GM13976 (cell line): ENCODE measurements around the gene GNG7.
"Not testable (repeated sequence)": the region's sequence is repeated elsewhere in the genome, so short reads cannot be mapped to it uniquely, and the experiment has no call there.

Source experiments
- DNase-seq: peaks from one replicate; pipeline ENCODE4 v3.0.0; 2012; ENCODE audit warnings: low spot score
- CTCF ChIP-seq: IDR thresholded peaks from 2 replicates; pipeline ENCODE4 v1.5.1; 2012; ENCODE audit warnings: borderline replicate concordance, mild to moderate bottlenecking; ENCODE audit not compliant: insufficient read depth; ENCODE audit errors: extremely low read depth, missing control alignments, control extremely low read depth
- in situ Hi-C: fragments of 300-500 bp; cut with MboI; formaldehyde crosslinking; loops from one replicate; pipeline ENCODE4 v1.12.0; 2022; ENCODE audit warnings: low sequenced_read_pairs, mixed read lengths, inconsistent platforms; ENCODE audit not compliant: unreplicated experiment

The GNG7 gene

GRCh38 chr19:2524840-2525723 lies 177.4 kb downstream of the GNG7 start:
- no peak for TF ChIP-seq CTCF
- in situ Hi-C loops, result no loop called here
- no peak for DNase-seq

GRCh38 chr19:2524361-2524839 lies 178.1 kb downstream of the GNG7 start:
- in situ Hi-C loops, result no loop called here
- no peak for TF ChIP-seq CTCF
- no peak for DNase-seq

GRCh38 chr19:2523630-2524311 lies 178.7 kb downstream of the GNG7 start:
- in situ Hi-C loops, result no loop called here
- no peak for DNase-seq
- TF ChIP-seq CTCF, result no peak

- no peak for DNase-seq
- no peak for TF ChIP-seq CTCF
- in situ Hi-C loops, result no loop called here
These were observed 183.0 kb downstream of the GNG7 start for GRCh38 chr19:2519482-2519881.

- DNase-seq, in situ Hi-C loops: not testable (repeated sequence)
These were observed 183.6 kb downstream of the GNG7 start for GRCh38 chr19:2518856-2519255.

GRCh38 chr19:2517881-2518601 lies 184.5 kb downstream of the GNG7 start:
- in situ Hi-C loops, result no loop called here
- DNase-seq, result no peak
- no peak for TF ChIP-seq CTCF
